ENCODE results near the gene NTSR1.

The NTSR1 gene

GRCh38 chr20:62689861-62690260 lies 18.8 kb upstream of the NTSR1 start:
- H3K27ac ChIP-seq: no peak overlapping the region
- TF ChIP-seq CTCF (IDR thresholded peaks at IDR 0.05): no peak
- TF ChIP-seq ZFX (IDR thresholded peaks at IDR 0.05; ENCODE audit: borderline replicate concordance): no peak

GRCh38 chr20:62690261-62690820 lies 18.3 kb upstream of the NTSR1 start:
- H3K27ac ChIP-seq: no peak overlapping the region
- TF ChIP-seq CTCF (IDR thresholded peaks at IDR 0.05): no peak
- TF ChIP-seq ZFX (IDR thresholded peaks at IDR 0.05; ENCODE audit: borderline replicate concordance): no peak

DNA sequence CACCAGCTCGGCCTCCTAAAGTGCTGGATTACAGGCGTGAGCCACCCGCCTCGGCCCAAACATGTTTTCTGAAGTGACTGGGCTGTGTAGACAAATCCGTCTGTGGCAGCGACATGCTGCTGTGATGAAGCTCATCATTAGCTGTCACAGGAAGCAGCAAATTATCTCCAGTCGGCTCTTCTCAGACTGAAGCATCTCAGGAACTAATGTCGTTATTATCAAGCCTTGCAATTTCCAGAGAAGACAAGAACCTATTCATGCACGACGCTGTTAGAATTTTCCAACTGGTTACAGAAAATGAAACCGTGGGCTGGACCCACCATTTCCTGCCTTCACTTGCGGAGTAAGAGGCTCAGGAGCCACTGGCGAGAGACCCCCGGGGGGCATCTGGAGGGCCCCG lies 17.1 kb upstream of the NTSR1 start:
- H3K27ac ChIP-seq: no peak overlapping the region
- no peak for TF ChIP-seq ZFX (IDR thresholded peaks at IDR 0.05; ENCODE audit: borderline replicate concordance)
- no peak for TF ChIP-seq CTCF (IDR thresholded peaks at IDR 0.05)

DNA sequence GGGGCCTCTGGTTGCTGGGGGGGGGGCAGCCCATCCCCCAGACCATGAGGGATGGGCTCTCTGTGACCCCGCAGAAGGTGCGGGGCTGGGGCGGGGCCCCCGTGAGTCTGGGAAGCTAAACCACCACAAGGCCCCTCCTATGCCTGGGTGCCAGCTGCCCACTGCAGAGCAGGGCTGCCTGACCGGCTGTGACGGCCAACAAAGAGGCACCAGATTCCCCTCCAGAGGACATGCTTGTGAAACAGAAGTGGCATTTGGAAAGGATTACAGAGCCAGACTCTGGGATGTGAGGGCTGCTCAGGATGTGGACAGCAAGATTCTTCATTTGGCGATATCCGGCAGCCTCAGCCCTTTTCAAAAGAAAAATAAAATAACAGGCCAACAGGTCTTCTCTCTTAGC lies 16.5 kb upstream of the NTSR1 start:
- no peak overlapping the region for H3K27ac ChIP-seq
- TF ChIP-seq ZFX (IDR thresholded peaks at IDR 0.05; ENCODE audit: borderline replicate concordance) (no peak), CTCF (IDR thresholded peaks at IDR 0.05) (no peak)

GRCh38 chr20:62692801-62693523 lies 15.7 kb upstream of the NTSR1 start:
- TF ChIP-seq ZFX (IDR thresholded peaks at IDR 0.05; ENCODE audit: borderline replicate concordance) (no peak), CTCF (IDR thresholded peaks at IDR 0.05) (no peak)
- no peak overlapping the region for H3K27ac ChIP-seq

DNA sequence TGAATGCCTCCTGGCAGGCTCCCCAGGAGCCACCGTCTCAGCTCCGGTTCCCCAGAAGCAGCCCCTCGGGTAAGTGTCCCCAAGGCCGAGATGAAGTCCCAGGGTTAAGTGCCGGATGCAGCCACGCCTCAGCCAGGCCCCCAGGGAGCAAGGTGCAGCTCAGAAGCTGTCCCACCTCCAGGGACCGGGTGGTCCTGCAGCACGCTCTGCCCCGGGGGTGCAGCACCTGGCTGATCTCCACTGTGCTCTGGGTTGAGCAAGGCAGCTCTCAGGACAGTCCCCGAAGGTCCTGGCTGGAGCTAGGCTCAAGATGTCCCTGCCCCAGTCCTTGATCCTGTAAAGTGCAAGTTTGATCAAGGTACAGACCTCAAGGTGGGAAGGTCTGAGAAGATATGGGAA lies 15.1 kb upstream of the NTSR1 start:
- TF ChIP-seq ZFX (IDR thresholded peaks at IDR 0.05; ENCODE audit: borderline replicate concordance) (no peak), CTCF (IDR thresholded peaks at IDR 0.05) (no peak)
- no peak overlapping the region for H3K27ac ChIP-seq

DNA sequence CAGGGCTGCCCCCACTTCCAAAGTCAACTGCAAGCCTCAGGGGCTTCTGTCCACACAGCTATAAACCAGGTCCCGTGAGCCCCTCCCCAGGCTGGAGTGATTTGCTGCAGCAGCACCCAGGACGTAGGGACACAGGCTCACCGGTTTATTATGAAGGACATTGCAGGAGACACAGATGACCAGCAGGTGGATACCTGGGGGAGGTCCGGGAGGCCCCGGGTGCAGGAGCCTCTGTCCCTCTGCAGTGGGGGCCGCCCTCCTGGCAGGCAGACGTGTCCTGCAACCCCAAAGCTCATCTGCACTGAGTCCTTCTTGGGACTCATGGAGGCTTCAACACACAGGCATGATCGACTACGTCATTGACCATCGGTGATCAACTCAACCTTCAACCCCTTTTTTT lies 14.5 kb upstream of the NTSR1 start:
- no peak overlapping the region for H3K27ac ChIP-seq
- TF ChIP-seq ZFX (IDR thresholded peaks at IDR 0.05; ENCODE audit: borderline replicate concordance): no peak
- TF ChIP-seq CTCF (IDR thresholded peaks at IDR 0.05): 0 out of 2 replicates have a peak, but pooled peaks have one; percentile 4
